Nephron progenitor cell (in vitro differentiated cells): ENCODE results near the gene MMP24.

Experiments
- DNase-seq: peaks from one replicate; pipeline ENCODE4 v3.0.0; 2021
- H3K27ac Mint-ChIP-seq: 2 replicates; pipeline ENCODE4 v1.8.0; 2021; ENCODE audit warnings: mild to moderate bottlenecking, moderate library complexity, mixed read lengths
- H3K27me3 Mint-ChIP-seq: 2 replicates; pipeline ENCODE4 v1.8.0; 2021; ENCODE audit warnings: mild to moderate bottlenecking, low read depth, mixed read lengths; ENCODE audit not compliant: poor library complexity
- H3K36me3 Mint-ChIP-seq: 2 replicates; pipeline ENCODE4 v1.8.0; 2021; ENCODE audit warnings: low read depth, mixed read lengths
- H3K4me1 Mint-ChIP-seq: 2 replicates; pipeline ENCODE4 v1.8.0; 2021; ENCODE audit warnings: mixed read lengths
- H3K4me3 Mint-ChIP-seq: 2 replicates; pipeline ENCODE4 v1.8.0; 2021; ENCODE audit warnings: mild to moderate bottlenecking, moderate library complexity, mixed read lengths
- H3K9me3 Mint-ChIP-seq: 2 replicates; pipeline ENCODE4 v1.8.0; 2021; ENCODE audit warnings: mild to moderate bottlenecking, moderate library complexity, mixed read lengths
- CTCF ChIP-seq: fragments of 200-600 bp; sonication (generic); IDR thresholded peaks from 2 replicates; pipeline ENCODE4 v1.5.0; 2021; ENCODE audit warnings: antibody characterized with exemption

The MMP24 gene

GRCh38 chr20:35267092-35267491 is 40.6 kb downstream of the MMP24 start:
- no peak for DNase-seq
- H3K27me3 Mint-ChIP-seq = peaks cover 5% of the 10 kb centered on the region
- H3K4me1 Mint-ChIP-seq = peaks cover 35% of the 10 kb centered on the region
- no peaks in the 10 kb centered on the region for H3K9me3 Mint-ChIP-seq
- no peak for TF ChIP-seq CTCF
- H3K27ac Mint-ChIP-seq = no peak overlapping the region
- no peak overlapping the region for H3K4me3 Mint-ChIP-seq
- no peaks in the 10 kb centered on the region for H3K36me3 Mint-ChIP-seq

GRCh38 chr20:35269055-35269781 is 42.7 kb downstream of the MMP24 start:
- H3K4me3 Mint-ChIP-seq = no peak overlapping the region
- peak; percentile 77 for TF ChIP-seq CTCF
- peak overlapping the region; percentile 40 for H3K27ac Mint-ChIP-seq

GRCh38 chr20:35270021-35270902 is 43.8 kb downstream of the MMP24 start:
- Mint-ChIP-seq H3K36me3 (no peaks in the 10 kb centered on the region), H3K9me3 (no peaks in the 10 kb centered on the region), H3K27ac (peak overlapping the region; percentile 71), H3K4me1 (peaks cover 20% of the 10 kb centered on the region), H3K4me3 (no peak overlapping the region), H3K27me3 (no peaks in the 10 kb centered on the region)
- no peak for TF ChIP-seq CTCF
- no peak for DNase-seq

More at GRCh38 chr20:35269055-35269781, 42.7 kb downstream of the MMP24 start:
- peak; percentile 83 for DNase-seq
- Mint-ChIP-seq H3K27me3 (no peaks in the 10 kb centered on the region), H3K4me1 (peaks cover 20% of the 10 kb centered on the region), H3K36me3 (no peaks in the 10 kb centered on the region), H3K9me3 (no peaks in the 10 kb centered on the region)

GRCh38 chr20:35271073-35271882 is 44.8 kb downstream of the MMP24 start:
- Mint-ChIP-seq H3K4me1 (peaks cover 20% of the 10 kb centered on the region), H3K36me3 (no peaks in the 10 kb centered on the region), H3K27ac (peak overlapping the region; percentile 71), H3K4me3 (no peak overlapping the region), H3K27me3 (no peaks in the 10 kb centered on the region), H3K9me3 (no peaks in the 10 kb centered on the region)
- DNase-seq = no peak
- no peak for TF ChIP-seq CTCF

GRCh38 chr20:35271904-35272303 is 45.4 kb downstream of the MMP24 start:
- H3K36me3 Mint-ChIP-seq = no peaks in the 10 kb centered on the region
- no peak for DNase-seq

More at GRCh38 chr20:35271904-35272303, 45.4 kb downstream of the MMP24 start:
- Mint-ChIP-seq H3K4me3 (no peak overlapping the region), H3K9me3 (no peaks in the 10 kb centered on the region), H3K27ac (no peak overlapping the region), H3K27me3 (no peaks in the 10 kb centered on the region), H3K4me1 (peaks cover 25% of the 10 kb centered on the region)
- no peak for TF ChIP-seq CTCF
